ENCODE results near the gene MTSS2. TPM values are rescaled to one million over a fixed set of nuclear protein-coding genes. Genes with fewer than 3 reads are reported as not detected.

Gene MTSS2
- total and polyA plus RNA-seq, 2 of the 4 experiments (the other 2 are of a cell fraction) = 9.1 to 86.2 TPM

- no peak for ATAC-seq (ENCODE audit: low read depth)
- TF ChIP-seq CHD1 (IDR thresholded peaks at IDR 0.05; ENCODE audit: low read depth, low read length) (no peak), CEBPB (IDR thresholded peaks at IDR 0.05; ENCODE audit: low read depth, low read length) (no peak), USF2 (IDR thresholded peaks at IDR 0.05; ENCODE audit: low read depth, low read length) (no peak), RAD21 (IDR thresholded peaks at IDR 0.05; ENCODE audit: low read length) (no peak), RCOR1 (IDR thresholded peaks at IDR 0.05; ENCODE audit: insufficient replicate concordance, low read length) (no peak), SMC3 (IDR thresholded peaks at IDR 0.05; ENCODE audit: low read depth, low read length) (no peak), ELK1 (IDR thresholded peaks at IDR 0.05; ENCODE audit: borderline replicate concordance, low read depth, low read length) (no peak), RFX5 (IDR thresholded peaks at IDR 0.05; ENCODE audit: low read depth, low read length) (no peak), MXI1 (IDR thresholded peaks at IDR 0.05; ENCODE audit: borderline replicate concordance, low read depth, low read length) (no peak), FOS (IDR thresholded peaks at IDR 0.05; ENCODE audit: low read depth, low read length) (no peak), POLR2A (IDR thresholded peaks at IDR 0.05; ENCODE audit: low read depth, low read length) (no peak), MAZ (IDR thresholded peaks at IDR 0.05; ENCODE audit: borderline replicate concordance, low read depth, low read length) (no peak)
- in situ Hi-C loops (cut with MboI; ENCODE audit: low sequenced_read_pairs) = no loop called here
Observed at GRCh38 chr16:70659953-70660671, 25.7 kb downstream of the MTSS2 start.

More at GRCh38 chr16:70659953-70660671, 25.7 kb downstream of the MTSS2 start:
- Histone ChIP-seq H3K9me3 (ENCODE audit: control insufficient read depth, insufficient read depth, low read length) (no peaks in the 10 kb centered on the region), H3K18ac (ENCODE audit: low read depth, low read length) (no peak overlapping the region), H4K91ac (ENCODE audit: insufficient read depth, low read depth, low read length) (no peak overlapping the region), H3K56ac (ENCODE audit: extremely low read depth, insufficient read depth, low read length) (no peak overlapping the region), H2AK9ac (replicated peaks; ENCODE audit: low read depth, low read length, poor library complexity) (peak overlapping the region; percentile 42), H3K36me3 (ENCODE audit: control insufficient read depth, insufficient read depth, low read length) (peaks cover 30% of the 10 kb centered on the region), H2BK5ac (ENCODE audit: low read depth, low read length, poor library complexity, severe bottlenecking) (no peak overlapping the region), H3K23ac (ENCODE audit: low read depth, low read length) (no peak overlapping the region), H4K20me1 (ENCODE audit: insufficient read depth, low read length) (peaks cover 38% of the 10 kb centered on the region), H2BK15ac (ENCODE audit: low read depth, low read length) (no peak overlapping the region), H2BK20ac (ENCODE audit: low read depth, low read length) (no peak overlapping the region), H3K9me1 (ENCODE audit: insufficient read depth, low read length) (no peaks in the 10 kb centered on the region), H2AK5ac (ENCODE audit: low read depth, low read length) (no peak overlapping the region), H2AFZ (replicated peaks; ENCODE audit: low read length, poor library complexity) (no peak overlapping the region), H3K27ac (ENCODE audit: insufficient read depth, low read length) (no peak overlapping the region), H3K4me2 (ENCODE audit: low read depth, low read length) (no peak overlapping the region), H2BK120ac (ENCODE audit: low read depth, low read length) (no peak overlapping the region), H3K4me1 (ENCODE audit: control insufficient read depth, insufficient read depth, low read length) (peaks cover 3% of the 10 kb centered on the region; the same call in 1 of the 2 replicates), H4K5ac (ENCODE audit: low read depth, low read length) (no peak overlapping the region), H3K4ac (ENCODE audit: low read depth, low read length) (no peak overlapping the region), H3K14ac (replicated peaks; ENCODE audit: low read depth, low read length) (no peak overlapping the region), H4K8ac (ENCODE audit: low read depth in 2 of 2, low read length in 2 of 2) (no peak overlapping the region), H3K9ac (ENCODE audit: low read depth, low read length) (no peak overlapping the region), H3K27me3 (ENCODE audit: control insufficient read depth, insufficient read depth, low read length) (no peaks in the 10 kb centered on the region), H3K4me3 (ENCODE audit: insufficient read depth, low read depth, low read length) (no peak overlapping the region), H3K79me1 (ENCODE audit: low read depth in 1 of 2, low read length in 2 of 2) (peaks cover 0 to 22% of the 10 kb centered on the region in 2 experiments; a peak in 3 of 4 replicates)
- BruUV-seq (replicated peaks) = no TSS peak
- 73% methylated on average over 4 of the region's 16 CpGs; no CpG with 5 or more reads in 1 of the 2 experiments for WGBS, 2 experiments (ENCODE audit: extremely low coverage in 2 of 2, insufficient read length in 1 of 2)
- intact Hi-C loops (cut with micrococcal nuclease) (no loop called here), dilution Hi-C loops (cut with HindIII; ENCODE audit: low sequenced_read_pairs, unreplicated experiment) (no loop called here)
- no peak for DNase-seq
- CTCF ChIA-PET = no interaction called here
- POLR2A ChIA-PET (ENCODE audit: unreplicated experiment) = no interaction called here

All from IMR-90 (cell line).